Endothelial cell of umbilical vein (primary cell): ENCODE data around the gene PRUNE1.

Experiments used
- EZH2 ChIP-seq: IDR thresholded peaks from 2 replicates; pipeline ENCODE4 v1.6.1; 2012; ENCODE audit warnings: borderline replicate concordance, low read depth, mild to moderate bottlenecking, moderate library complexity, low read length, inconsistent platforms; ENCODE audit not compliant: severe bottlenecking
- JUN ChIP-seq: IDR thresholded peaks from 2 replicates; pipeline ENCODE4 v1.6.1; 2011; ENCODE audit warnings: borderline replicate concordance, low read depth; ENCODE audit not compliant: insufficient read length, insufficient read depth
- MYC ChIP-seq: IDR thresholded peaks from one replicate; pipeline ENCODE4 v1.6.1; 2011; ENCODE audit warnings: mild to moderate bottlenecking, low read depth, low read length
- POLR2A ChIP-seq: IDR thresholded peaks from 2 replicates; pipeline ENCODE4 v1.6.1; 2012; ENCODE audit warnings: low read depth, mild to moderate bottlenecking, control low read depth, low read length
- POLR2AphosphoS5 ChIP-seq: IDR thresholded peaks from 2 replicates; pipeline ENCODE4 v1.6.1; 2012; ENCODE audit warnings: low read depth, mild to moderate bottlenecking, control low read depth, low read length, moderate library complexity; ENCODE audit not compliant: insufficient read depth
- TF ChIP-seq, protein P1 (sequence below), 2 donors: IDR thresholded peaks; 1 replicate in 1 of 2; 2 replicates in 1 of 2; pipeline ENCODE4 v1.5.1; 2011; ENCODE audit warnings: low read length in 2 of 2, mild to moderate bottlenecking in 2 of 2, moderate library complexity in 2 of 2, control low read depth in 1 of 2, inconsistent platforms in 1 of 2, low read depth in 1 of 2; ENCODE audit not compliant: insufficient read depth in 1 of 2; ENCODE audit errors: extremely low read depth in 1 of 2
- TF ChIP-seq, protein P2 (sequence below): IDR thresholded peaks from 2 replicates; pipeline ENCODE4 v1.6.1; 2011; ENCODE audit not compliant: insufficient read depth, insufficient read length

DNA sequence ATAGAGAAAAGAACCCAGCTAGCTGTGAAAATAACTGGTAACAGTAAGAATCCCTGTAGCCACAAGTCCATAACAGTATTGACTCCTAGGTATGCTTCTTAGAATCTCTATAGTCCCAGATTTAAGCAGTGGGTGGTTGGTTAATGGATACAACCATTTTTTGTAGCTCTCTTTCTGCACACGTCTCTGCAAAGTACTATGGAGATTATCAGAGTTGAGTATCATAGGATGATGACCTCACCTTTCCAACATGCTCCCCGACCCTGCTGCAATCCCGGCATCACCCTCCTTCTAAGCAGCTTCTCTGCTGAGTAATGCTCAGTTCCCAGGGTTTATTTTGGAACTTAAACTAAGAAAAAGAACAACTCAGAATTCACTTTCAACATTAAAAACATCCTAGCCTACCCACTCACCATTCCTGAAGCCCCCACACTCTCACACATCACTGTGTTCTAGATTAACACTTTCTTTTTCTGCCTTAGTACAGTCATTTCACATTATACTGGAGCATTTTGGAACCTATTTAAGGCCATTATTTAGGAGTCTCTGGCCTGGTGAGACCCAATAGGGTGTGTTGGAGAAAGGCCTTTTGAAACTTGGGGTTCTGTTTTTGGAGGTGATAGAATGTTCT, 54.6 kb downstream of the PRUNE1 start:
- no peak for TF ChIP-seq EZH2
- TF ChIP-seq, protein P1, sequence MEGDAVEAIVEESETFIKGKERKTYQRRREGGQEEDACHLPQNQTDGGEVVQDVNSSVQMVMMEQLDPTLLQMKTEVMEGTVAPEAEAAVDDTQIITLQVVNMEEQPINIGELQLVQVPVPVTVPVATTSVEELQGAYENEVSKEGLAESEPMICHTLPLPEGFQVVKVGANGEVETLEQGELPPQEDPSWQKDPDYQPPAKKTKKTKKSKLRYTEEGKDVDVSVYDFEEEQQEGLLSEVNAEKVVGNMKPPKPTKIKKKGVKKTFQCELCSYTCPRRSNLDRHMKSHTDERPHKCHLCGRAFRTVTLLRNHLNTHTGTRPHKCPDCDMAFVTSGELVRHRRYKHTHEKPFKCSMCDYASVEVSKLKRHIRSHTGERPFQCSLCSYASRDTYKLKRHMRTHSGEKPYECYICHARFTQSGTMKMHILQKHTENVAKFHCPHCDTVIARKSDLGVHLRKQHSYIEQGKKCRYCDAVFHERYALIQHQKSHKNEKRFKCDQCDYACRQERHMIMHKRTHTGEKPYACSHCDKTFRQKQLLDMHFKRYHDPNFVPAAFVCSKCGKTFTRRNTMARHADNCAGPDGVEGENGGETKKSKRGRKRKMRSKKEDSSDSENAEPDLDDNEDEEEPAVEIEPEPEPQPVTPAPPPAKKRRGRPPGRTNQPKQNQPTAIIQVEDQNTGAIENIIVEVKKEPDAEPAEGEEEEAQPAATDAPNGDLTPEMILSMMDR (IDR thresholded peaks at IDR 0.05; ENCODE audit: extremely low read depth in 1 of 2, insufficient read depth in 1 of 2, low read depth in 1 of 2, low read length in 2 of 2): no peak
- TF ChIP-seq POLR2AphosphoS5: no peak
- no peak for TF ChIP-seq POLR2A
- peak; percentile 39 for TF ChIP-seq JUN
- no peak for TF ChIP-seq MYC
- TF ChIP-seq, protein P2, sequence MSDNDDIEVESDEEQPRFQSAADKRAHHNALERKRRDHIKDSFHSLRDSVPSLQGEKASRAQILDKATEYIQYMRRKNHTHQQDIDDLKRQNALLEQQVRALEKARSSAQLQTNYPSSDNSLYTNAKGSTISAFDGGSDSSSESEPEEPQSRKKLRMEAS: no peak
